A204.1 (cell line): ENCODE data around the gene SIRT2.

Experiments used
- FAIRE-seq: peaks from 2 replicates; lab custom pipeline; 2012; peaks lifted over from hg19 to GRCh38; lab: Jason Lieb, UNC

Gene SIRT2

DNA sequence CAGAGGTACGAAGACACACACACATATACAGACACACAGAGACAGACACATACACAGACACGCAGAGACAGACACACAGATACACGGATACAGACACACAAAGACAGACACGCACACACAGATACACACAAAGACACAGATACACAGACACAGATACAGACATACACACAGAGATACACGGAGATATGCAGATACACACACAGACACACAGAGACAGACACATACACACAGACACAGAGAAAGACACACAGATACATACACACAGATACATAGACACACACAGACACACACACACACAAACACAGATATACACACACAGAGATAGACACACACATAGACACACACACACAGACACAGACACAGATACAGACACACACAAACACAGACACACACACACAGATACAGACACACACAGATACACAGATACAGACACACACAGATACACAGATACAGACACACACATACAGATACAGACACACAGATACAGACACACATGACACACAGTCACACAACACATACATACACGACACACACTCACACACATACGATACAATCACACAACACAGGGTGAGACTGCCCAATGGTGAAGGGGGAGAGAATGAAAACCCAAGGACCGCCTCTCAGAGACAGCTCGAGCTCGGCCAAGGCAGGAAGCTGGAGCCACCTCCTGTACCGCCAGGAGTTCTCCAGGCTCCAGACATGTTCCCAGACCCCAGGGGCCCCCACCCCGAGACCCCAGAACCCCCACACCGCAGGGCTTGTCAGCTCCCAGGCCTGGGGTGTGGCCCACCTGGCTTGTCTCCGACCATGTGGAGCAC is 21.4 kb upstream of the SIRT2 start:
- FAIRE-seq, result no peak

DNA sequence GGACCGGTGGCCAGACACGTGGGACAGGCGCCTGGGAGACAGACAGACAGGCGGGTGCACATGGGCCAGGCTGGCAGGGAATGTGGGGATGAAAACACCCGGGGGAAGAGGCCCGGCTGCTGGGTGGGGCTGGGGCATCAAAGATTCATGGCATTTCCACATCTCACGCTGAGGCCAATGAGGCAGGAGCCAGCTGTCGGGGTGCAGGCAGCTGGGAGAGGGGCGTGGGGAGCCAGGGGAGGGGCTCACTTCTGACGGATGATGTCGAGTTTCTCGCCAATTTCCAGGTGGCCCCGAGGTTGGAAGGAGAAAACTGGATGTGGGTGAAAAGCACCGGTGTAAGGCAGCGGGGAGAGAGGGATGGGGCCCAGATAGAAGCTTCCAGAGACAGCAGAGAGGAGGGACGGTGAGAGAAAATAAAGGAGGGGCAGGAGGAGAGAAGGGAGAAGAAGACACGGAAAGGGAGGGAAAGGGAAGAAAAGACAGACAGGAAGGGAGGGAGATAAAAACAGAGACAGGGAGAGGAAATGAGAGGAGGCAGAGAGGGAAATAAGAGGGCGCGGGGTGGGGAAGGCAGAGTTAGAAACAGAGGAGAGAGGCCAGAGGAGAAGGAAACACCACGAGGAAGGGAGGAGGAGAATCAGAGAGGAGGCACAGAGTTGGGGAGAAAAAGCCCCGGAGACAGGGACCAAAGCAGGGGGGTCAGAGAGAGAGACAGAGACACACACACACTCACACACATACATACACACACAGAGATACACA is 20.6 kb upstream of the SIRT2 start:
- no peak for FAIRE-seq

DNA sequence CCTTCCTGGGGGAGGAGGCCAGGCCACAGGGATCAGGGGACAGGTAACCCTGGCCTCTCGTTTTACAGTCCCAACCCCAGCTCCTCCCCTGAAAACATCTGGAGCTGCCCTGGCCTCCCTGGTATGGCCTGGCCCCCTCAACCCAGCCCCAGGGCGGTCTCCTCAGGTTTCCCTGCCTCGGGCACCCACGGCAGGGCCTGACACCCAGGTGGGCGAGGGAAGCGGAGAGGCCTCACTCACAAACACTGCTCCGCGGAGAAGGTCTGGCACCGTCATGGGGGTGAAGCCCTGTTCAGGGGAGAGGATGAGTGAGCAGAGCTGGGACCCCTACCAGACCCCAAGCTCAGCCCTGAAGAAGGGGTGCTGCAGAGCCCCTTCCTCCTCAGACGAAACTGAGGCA is 19.1 kb upstream of the SIRT2 start:
- FAIRE-seq, result no peak

DNA sequence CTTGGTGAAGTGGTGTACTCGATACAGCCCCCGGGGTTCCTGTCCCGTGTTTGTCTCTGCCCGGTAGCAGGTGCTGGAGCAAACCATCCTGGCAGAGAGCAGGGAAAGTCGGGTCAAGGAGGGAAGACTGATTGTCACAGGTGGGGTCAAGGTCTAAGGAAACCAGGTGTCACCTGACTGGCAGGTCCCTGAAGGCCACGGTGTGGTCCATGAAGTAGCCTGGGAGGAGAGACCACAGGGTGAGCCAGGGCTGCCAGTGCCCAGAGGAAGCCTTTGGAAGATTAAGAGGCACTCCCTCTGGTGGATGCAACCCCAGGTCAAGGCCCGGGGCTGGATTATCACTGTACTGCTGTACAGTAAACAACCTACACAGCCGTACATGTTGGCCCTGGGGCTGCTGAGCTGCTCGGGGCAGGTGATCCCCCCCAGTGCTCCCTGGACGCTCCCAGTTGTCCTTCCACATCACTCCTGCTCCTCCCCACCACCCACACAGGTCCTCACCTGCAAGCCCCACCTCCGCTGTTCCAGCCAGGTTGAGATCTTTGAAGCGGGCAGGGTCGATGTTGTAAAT is 18.6 kb upstream of the SIRT2 start:
- no peak for FAIRE-seq

DNA sequence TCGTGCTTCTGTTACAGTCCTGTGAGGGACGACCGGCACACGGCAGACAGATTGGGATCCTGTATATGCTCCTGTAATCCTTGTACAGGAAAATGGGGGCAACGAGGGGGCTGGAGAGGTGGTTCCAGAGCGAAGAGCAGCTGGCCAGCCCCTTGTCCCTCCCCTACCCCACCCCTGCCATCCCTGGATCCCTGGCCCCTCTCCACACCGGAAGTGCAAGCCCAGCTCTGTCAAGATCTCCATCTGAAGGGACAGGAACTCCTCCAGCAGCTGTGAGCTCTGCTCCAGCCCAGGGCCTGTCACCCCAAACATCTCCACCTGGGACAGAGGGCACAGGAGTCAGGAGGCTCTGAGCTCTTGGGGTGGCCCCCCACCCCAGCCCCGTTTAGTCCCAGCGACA is 18.1 kb upstream of the SIRT2 start:
- no peak for FAIRE-seq

DNA sequence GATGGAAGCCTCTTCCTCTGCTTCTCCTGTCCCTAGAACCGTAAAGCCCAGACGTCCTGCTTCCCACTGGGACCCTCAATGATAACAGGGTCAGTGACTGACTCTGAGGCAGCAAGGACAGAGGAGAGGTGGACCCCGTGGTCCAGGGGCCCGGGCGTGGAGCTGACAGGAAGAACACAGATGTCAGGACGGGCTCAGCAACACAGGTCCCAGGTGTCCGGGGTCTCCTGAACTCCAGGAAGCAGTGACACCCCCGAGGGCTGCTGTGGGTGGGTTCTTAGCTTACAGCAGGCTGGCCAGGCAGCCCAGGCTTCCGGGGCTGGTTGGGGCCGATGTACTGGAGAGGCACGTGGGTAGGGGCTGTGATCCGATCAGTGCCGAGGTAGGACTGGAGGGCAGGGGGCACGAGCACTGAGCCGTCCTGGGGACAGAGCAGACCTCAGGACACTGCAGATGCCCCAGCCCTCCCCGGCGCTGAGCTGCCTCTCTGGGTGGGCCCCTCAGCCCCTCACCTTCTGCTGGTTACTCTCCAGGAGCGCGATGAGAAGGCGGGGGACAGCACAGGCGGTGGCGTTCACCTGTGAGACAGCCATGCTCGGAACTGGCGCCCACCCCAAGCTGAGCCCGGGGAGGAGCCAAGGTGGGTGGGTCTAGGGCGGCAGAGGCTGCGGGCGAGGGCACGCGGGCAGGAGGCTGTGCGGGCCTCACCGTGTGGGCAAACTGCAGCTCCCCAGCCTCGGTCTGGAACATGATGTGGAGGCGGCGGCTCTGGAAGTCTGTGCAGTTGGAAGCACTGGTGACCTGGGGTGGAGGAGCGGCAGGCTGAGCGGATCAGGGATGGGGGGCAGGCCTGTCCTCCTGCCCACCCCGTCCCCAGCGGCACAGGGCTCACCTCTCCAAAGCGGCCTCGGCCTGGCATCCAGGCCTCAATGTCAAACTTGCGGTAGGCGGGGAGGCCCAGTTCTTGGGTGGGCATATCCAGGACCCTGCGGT is 16.2 kb upstream of the SIRT2 start:
- no peak for FAIRE-seq

DNA sequence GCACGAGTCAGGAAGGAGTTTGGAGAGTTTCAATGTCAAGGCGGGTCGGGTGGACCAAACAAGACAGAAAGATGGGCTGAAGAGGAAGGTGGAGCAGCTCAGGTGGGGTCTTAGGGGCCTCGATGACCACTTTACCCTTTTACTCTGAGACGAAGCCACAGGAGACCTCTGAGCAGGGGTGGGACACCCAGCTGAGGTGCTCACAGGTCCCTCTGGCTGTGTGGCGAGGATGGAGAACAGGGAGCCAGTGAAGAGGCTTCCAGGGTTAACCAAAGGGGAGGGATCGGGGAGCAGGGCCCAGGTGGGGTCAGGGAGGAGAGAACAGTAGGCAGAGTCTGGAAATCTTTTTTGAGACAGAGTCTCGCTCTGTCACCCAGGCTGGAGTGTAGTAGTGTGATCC is 14.5 kb upstream of the SIRT2 start:
- no peak for FAIRE-seq

DNA sequence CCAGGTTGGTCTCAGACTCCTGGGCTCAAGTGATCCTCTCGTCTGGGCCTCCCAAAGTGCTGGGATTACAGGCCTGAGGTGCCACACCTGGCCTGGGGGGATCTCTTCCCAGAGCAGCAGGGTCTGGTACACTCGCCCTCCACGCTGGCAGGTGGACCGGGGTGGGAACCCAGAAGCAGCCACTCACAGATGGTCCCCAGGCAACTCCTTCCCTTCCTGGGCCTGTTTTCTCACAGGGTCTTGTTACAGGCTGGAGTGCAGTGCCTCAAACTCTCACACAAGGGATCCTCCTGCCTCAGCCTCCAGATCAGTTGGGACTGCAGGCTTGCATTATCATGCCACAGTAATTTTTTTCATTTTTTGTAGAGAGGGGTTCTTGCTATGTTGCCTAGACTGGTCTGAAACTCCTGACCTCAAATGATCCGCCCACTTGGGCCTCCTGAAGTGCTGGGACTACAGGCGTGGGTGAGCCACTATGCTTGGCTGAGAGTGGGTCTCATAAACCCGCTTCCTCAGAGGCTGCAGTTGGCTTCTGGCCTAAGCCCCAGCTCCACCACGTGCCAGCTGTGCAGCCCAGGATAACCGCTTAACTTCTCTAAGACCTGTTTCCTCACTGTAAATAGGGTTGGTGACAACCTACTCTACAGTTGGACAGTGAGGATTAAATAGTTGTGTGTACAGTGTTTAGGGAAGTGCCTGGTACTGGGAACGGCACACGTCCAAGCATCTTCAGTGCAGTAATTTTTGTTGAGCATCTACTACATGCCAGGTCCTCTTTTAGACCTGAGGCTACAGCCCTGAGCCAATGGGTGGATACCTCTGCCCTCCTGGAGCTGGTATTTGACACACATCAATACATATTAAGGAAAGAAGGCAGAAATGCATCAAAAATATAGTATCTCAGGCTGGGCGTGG is 13.4 kb upstream of the SIRT2 start:
- FAIRE-seq, result no peak

DNA sequence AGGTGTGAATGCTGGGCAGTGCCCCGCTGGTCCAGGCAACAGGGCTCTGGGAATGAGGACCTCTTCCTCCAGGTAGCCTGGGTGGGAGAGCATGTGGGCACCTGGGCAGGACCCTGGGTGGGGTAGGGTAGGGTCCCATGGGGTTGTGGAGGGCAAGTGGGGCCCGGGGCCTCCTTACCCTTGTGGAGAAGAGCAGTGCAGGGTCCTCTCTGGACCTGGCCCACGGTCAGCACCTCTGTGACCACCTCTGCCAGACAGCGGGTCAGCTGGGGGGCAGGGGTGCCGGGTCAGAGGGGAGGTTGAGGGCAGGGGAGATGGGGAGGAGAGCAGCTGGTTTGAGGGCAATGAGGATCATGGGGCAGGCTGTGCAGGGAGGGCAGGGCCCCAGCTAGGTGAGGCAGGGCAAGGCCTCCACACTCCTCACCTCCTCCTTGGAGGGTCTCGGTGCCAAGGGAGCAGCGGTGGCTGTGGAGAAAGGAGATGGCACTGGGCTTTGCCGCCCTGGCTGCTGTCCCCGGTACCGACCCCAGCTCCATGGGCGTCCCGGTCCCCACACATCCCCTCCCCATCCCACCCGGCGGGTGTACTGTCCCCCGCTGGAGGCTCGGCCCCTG is 12.1 kb upstream of the SIRT2 start:
- FAIRE-seq, result no peak

DNA sequence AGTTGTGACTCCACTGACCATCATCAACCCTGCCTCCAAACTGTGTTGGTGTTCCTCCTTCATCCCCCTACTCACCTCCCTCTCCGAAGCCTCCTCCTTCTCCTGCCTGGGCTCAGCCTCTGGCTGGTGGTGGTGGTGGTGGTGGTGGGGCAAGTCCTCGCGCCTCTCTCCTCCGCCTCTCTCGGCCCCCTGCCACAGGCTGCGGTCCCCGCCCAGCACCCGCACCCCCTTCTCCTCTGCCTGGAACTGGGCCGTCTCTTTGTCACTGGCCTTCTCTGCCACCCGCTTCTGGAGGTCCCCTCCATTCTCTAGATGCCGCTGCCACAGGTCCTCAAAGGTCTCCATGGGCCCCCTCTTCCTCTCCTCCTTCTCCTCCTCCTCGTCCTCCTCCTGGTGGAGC is 11.1 kb upstream of the SIRT2 start:
- no peak for FAIRE-seq

DNA sequence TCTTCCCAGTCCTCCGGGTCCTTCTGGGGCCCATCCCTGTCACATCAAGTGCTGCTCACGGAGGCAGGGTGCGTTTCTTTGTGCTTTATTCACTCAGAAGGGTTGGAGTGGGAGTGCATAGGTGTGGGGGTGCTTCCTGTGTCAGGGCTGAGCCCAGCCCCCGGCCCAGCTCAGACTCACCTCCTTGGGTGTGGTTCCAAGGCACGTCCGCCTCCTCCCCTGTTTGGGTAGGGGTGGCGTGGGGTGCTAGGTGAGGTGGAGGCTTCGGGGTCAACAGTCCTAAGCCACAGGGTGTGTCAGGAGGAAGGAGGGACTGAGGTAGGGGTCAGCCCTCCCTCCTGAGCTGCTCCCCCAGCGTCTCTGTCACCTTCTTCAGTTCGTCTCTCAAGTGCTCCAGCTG is 9.5 kb upstream of the SIRT2 start:
- FAIRE-seq, result no peak

DNA sequence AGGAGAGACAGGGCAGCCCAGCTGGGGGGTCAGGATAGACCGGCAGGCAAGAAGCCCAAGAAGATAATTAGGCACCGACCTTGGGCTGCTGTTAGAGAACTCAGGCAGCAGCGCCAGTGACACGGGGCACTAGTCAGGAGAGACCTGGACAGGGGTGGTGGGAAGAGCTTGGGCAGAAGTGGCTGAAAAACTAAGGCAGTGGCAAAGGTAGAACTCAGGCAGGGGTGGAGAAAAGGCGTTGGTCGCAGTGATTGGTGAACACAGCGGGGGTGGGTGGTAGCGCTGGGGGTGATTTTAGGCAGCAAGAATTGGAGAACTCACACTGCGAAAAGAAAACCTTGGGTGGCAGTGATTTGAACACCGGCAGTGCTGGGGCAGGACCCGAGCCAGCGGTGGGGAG is 8.3 kb upstream of the SIRT2 start:
- FAIRE-seq, result no peak

DNA sequence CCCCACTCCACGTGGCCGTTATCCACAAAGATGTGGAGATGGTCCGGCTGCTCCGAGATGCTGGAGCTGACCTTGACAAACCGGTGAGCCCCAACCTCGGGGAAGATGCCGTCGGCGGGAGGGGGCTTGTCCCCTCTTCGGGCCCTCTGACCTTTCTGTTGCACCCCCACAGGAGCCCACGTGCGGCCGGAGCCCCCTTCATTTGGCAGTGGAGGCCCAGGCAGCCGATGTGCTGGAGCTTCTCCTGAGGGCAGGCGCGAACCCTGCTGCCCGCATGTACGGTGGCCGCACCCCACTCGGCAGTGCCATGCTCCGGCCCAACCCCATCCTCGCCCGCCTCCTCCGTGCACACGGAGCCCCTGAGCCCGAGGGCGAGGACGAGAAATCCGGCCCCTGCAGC is 7.8 kb upstream of the SIRT2 start:
- no peak for FAIRE-seq

DNA sequence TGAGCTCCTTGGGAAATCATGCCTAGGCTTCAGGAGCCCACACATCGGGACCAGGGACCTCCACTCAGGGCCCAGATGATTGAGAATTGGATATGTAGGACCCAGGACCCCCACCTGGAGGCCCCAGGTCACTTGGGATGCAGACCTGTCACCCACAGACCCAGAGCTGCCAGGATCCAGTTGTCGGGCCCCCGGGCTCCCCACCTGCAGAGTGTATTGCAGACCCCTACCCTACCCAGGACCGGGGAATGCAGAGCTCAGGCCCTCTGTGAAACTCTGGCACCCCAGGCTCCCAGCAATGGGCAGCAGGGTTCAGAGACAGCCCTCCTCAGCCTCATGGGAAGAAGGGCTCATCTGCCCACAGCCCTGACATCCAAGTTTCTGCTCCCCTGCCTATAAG is 6.2 kb upstream of the SIRT2 start:
- FAIRE-seq, result no peak

DNA sequence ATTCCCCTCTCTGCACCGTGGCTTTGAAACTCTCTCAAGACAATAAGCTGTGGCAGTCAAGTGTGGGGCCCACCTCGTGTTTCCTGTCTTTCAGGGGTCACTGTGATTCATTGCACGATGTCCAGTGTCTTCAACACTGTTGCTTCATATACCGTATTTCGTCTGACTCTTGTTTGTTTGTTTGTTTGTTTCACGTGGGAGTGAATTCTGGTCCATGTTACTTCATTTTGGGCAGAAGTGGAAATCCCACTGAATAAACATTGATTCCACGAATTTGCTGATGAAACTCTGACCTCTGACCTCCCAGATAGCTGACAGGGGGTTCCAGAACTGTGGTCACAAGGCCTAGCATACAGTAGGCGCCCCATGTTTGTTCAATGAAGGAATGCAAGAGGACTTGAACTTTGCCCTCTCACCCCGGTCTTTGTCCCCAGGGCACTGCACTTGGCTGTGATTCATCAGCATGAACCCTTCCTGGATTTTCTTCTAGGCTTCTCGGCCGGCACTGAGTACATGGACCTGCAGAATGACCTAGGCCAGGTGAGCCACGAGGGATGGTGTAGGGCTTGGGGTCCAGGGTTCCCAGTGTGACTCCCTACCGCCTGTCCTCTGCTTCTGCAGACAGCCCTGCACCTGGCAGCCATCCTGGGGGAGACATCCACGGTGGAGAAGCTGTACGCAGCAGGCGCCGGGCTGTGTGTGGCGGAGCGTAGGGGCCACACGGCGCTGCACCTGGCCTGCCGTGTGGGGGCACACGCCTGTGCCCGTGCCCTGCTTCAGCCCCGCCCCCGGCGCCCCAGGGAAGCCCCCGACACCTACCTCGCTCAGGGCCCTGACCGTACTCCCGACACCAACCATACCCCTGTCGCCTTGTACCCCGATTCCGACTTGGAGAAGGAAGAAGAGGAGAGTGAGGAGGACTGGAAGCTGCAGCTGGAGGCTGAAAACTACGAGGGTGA is 5.4 kb upstream of the SIRT2 start:
- FAIRE-seq, result no peak

DNA sequence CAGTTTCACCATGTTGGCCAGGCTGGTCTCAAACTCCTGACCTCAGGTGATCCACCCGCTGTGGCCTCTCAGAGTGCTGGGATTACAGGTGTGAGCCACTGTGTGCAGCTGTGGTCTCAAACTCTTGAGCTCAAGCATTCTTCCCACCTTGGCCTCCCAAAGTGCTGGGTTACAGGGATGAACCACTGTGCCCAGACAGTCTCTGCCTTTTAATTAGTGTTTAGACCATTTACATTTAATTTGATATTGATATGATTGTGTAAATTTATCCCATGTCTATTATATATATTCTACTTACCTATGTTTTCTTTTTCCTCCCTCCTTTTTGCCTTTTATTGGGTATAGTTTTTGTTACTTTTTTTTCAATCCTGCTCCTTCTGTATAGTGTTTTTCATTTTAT is 2.3 kb upstream of the SIRT2 start:
- no peak for FAIRE-seq

DNA sequence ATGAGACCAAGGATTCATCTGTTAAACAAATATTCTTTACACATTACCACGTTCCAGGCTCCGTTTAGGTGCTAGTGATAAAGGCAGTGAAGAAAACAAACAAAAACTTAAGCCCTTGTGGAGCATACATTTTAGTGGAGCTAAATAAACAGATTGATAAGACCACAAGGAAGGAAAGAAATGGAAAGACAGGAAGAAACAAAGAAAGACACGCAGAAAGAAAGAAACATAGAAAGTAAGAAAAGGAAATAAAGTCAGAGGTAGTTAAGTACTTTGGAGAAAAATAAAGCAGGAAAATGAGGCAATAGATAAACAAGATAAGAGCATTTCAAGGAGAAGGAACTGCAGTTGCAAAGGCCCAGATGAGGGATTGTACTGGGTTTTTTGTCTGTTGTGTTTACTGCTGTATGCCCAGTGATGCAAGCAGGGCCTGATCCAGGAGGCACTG is 1.3 kb upstream of the SIRT2 start:
- FAIRE-seq, result no peak

DNA sequence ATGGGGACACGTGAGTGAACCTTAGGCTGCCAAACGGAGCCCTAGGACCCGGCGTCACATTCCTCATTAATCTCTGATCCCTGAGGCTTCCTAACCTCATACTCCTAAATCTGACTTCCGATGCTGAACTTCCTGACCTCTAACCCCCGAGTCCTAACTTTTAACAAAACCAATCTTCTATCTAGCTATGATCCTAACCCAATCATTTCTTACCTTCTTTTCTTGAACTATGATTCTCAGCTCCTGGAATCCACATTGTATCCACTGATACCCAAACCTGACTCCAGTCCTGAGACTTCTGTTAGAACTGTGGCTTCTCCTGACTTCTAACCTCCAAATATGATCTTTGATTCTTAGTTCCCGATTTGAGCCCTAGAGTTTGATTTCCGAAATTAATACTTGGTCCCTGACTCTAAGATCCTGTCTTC is 798 bp upstream of the SIRT2 start:
- no peak for FAIRE-seq

DNA sequence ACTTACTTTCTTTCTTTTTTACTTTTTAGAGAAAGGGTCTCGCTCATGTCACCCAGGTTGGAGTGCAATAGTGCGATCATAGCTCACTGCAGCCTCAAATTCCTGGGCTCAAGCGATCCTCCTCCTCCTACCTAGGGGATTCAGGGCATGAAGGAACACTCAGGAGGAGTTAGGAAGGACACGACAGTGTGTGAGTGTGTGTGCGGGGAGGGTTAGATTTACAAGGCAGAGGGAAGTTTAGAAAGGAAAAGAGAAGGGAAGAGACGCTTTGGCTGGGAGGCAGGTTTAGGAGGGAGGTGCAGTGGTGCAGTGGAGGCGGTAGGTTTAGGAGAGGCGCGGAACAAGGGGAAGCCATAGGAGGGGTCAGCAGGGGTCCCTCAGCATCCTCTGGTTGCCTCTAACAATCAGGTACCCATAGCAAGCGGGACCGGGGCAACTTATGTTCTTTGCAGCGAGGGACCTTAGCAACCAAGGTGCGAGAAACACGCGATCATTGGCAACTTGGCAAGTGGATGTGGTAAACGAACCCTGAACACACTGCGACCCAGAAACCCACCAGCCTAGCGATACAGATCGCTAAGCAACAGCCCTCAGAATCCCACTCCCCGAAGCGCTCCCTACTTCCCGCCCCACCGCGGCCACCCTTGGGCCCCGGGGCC is 501 bp downstream of the SIRT2 start:
- FAIRE-seq, result no peak
